ENCODE measurements around the gene ABCC3. TPM values are rescaled to one million over a fixed set of nuclear protein-coding genes. Genes with fewer than 3 reads are reported as not detected.

Gene ABCC3
- total RNA-seq, 1 donor from 2014 or later = 0.67 TPM

DNA sequence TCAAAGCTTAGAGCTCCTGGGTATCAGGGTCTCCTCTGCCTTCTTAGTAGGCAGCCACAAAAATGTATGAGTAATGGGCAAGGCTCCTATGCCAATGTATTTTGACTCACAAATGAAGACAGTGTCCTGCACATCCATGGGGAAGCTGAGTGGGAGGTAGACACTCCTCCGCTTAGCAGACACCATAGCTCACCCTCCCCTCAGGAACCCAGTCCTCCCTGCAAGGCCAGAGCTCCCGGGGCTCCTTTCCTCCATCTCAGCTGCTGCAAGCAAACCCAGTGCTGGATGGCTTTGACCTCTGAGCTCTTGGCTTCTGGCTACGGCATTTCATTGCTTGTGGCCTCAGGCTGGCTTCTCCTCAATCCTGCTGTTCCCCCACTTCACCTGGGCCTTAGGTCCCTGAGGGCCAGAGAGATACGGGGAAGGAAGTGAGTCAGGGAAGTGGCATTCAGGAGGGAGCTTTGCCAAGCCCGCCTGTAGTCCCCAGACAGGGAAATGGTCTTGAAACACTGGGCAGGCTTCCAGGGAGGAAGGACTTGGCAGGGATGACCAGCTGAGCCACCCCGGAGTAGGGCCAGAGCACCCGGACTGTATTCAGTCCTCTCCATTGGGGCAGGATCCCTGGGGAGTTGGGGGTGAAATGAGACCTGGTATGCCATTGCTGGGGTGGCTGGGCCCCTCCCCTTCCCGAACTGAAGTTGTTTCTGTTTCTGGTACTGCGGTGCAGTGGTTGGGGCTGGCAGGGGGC, 4.5 kb downstream of the ABCC3 start:
- TF ChIP-seq, protein P1, sequence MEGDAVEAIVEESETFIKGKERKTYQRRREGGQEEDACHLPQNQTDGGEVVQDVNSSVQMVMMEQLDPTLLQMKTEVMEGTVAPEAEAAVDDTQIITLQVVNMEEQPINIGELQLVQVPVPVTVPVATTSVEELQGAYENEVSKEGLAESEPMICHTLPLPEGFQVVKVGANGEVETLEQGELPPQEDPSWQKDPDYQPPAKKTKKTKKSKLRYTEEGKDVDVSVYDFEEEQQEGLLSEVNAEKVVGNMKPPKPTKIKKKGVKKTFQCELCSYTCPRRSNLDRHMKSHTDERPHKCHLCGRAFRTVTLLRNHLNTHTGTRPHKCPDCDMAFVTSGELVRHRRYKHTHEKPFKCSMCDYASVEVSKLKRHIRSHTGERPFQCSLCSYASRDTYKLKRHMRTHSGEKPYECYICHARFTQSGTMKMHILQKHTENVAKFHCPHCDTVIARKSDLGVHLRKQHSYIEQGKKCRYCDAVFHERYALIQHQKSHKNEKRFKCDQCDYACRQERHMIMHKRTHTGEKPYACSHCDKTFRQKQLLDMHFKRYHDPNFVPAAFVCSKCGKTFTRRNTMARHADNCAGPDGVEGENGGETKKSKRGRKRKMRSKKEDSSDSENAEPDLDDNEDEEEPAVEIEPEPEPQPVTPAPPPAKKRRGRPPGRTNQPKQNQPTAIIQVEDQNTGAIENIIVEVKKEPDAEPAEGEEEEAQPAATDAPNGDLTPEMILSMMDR (IDR thresholded peaks at IDR 0.05; ENCODE audit: unreplicated experiment) = no peak
- DNase-seq (ENCODE audit: low spot score) = no peak
- peaks cover 4% of the 10 kb centered on the region for H3K36me3 Mint-ChIP-seq (ENCODE audit: low read depth, unreplicated experiment)
- no peaks in the 10 kb centered on the region for H3K9me3 Mint-ChIP-seq (ENCODE audit: unreplicated experiment)
- peaks cover 9% of the 10 kb centered on the region for H3K27me3 Mint-ChIP-seq (ENCODE audit: unreplicated experiment)
- peaks cover 9% of the 10 kb centered on the region for H3K4me1 Mint-ChIP-seq (ENCODE audit: unreplicated experiment)
- H3K4me3 Mint-ChIP-seq (ENCODE audit: unreplicated experiment) = no peak overlapping the region
- no peak overlapping the region for H3K27ac Mint-ChIP-seq (ENCODE audit: unreplicated experiment)

- DNase-seq (ENCODE audit: low spot score) = no peak
- Mint-ChIP-seq H3K27ac (ENCODE audit: unreplicated experiment) (no peak overlapping the region), H3K27me3 (ENCODE audit: unreplicated experiment) (peaks cover 7% of the 10 kb centered on the region), H3K9me3 (ENCODE audit: unreplicated experiment) (no peaks in the 10 kb centered on the region), H3K36me3 (ENCODE audit: low read depth, unreplicated experiment) (peaks cover 4% of the 10 kb centered on the region), H3K4me1 (ENCODE audit: unreplicated experiment) (peaks cover 9% of the 10 kb centered on the region), H3K4me3 (ENCODE audit: unreplicated experiment) (no peak overlapping the region)
- TF ChIP-seq, protein P1 (IDR thresholded peaks at IDR 0.05; ENCODE audit: unreplicated experiment) = no peak
Observed at GRCh38 chr17:50640686-50641351, 6.1 kb downstream of the ABCC3 start.

DNA sequence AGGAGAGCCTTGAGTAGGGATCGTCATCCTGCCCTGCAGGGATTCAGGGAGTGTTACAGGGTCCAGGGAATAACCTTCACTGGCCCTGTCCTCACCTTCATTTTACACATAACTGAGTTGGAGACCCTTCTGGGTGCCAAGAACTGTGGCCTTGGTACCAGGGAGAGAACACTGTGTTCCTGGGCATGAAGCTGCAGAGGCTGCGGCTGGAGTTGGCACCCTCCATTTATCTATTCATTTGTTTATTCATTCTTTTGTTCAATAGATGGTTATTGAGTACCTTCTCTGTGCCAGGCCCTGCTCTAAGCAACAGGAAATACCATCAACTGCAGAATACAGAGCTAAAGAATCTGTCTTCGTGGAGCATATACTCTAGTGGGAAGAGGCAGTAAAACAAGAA, 6.7 kb downstream of the ABCC3 start:
- Mint-ChIP-seq H3K4me3 (ENCODE audit: unreplicated experiment) (no peak overlapping the region), H3K27ac (ENCODE audit: unreplicated experiment) (no peak overlapping the region), H3K27me3 (ENCODE audit: unreplicated experiment) (peaks cover 5% of the 10 kb centered on the region), H3K9me3 (ENCODE audit: unreplicated experiment) (no peaks in the 10 kb centered on the region), H3K4me1 (ENCODE audit: unreplicated experiment) (peaks cover 9% of the 10 kb centered on the region), H3K36me3 (ENCODE audit: low read depth, unreplicated experiment) (no peaks in the 10 kb centered on the region)
- TF ChIP-seq, protein P1 (IDR thresholded peaks at IDR 0.05; ENCODE audit: unreplicated experiment) = no peak
- no peak for DNase-seq (ENCODE audit: low spot score)

- Mint-ChIP-seq H3K4me3 (ENCODE audit: unreplicated experiment) (no peak overlapping the region), H3K27ac (ENCODE audit: unreplicated experiment) (no peak overlapping the region), H3K9me3 (ENCODE audit: unreplicated experiment) (no peaks in the 10 kb centered on the region), H3K4me1 (ENCODE audit: unreplicated experiment) (peaks cover 9% of the 10 kb centered on the region), H3K27me3 (ENCODE audit: unreplicated experiment) (peaks cover 1% of the 10 kb centered on the region), H3K36me3 (ENCODE audit: low read depth, unreplicated experiment) (no peaks in the 10 kb centered on the region)
- TF ChIP-seq, protein P1 (IDR thresholded peaks at IDR 0.05; ENCODE audit: unreplicated experiment) = no peak
- no peak for DNase-seq (ENCODE audit: low spot score)
Observed at GRCh38 chr17:50642071-50642721, 7.5 kb downstream of the ABCC3 start.
